ENCODE measurements around the gene AMH. TPM values are rescaled to one million over a fixed set of nuclear protein-coding genes. Genes with fewer than 3 reads are reported as not detected.

The AMH gene
- polyA plus RNA-seq, 1 donor (not counting 4 experiments of a cell fraction or from before 2014, with no cell fraction given), result 0.07 TPM

DNA sequence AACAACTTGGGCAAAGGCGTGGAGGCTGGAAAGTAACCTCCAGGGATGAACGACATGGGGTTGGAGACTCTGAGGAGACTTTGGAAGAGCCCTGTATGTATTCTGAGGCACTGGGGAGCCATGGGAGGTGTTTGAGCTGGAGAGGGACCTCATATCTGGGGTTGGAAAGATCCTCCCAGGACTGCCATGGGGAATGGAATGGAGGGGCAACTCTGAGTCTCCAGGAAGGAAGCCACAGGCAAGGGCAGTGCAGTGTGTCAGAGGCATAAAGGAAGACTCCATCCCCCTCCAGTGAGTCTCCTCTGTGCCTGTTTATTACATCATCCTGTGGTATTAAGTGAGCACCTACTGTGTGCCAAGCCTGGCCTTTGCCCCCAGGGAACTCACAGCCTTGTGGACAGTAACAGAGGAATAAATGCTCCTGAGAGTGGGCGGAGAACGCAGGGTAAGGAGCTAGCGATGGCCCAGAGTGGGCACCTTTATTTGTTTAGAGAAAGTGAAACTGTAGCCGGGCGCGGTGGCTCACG is 25.1 kb downstream of the AMH start:
- H3K4me2 ChIP-seq (ENCODE audit: control insufficient read depth, extremely low read depth, insufficient read depth, low read depth, low read length), result no peak overlapping the region
- dilution Hi-C loops (cut with MboI; ENCODE audit: extremely low pct_ligation_motif_present, low sequenced_read_pairs), result no loop called here
- TF ChIP-seq, protein P1, sequence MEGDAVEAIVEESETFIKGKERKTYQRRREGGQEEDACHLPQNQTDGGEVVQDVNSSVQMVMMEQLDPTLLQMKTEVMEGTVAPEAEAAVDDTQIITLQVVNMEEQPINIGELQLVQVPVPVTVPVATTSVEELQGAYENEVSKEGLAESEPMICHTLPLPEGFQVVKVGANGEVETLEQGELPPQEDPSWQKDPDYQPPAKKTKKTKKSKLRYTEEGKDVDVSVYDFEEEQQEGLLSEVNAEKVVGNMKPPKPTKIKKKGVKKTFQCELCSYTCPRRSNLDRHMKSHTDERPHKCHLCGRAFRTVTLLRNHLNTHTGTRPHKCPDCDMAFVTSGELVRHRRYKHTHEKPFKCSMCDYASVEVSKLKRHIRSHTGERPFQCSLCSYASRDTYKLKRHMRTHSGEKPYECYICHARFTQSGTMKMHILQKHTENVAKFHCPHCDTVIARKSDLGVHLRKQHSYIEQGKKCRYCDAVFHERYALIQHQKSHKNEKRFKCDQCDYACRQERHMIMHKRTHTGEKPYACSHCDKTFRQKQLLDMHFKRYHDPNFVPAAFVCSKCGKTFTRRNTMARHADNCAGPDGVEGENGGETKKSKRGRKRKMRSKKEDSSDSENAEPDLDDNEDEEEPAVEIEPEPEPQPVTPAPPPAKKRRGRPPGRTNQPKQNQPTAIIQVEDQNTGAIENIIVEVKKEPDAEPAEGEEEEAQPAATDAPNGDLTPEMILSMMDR (optimal IDR thresholded peaks at IDR 0.05 in 1 of 3, IDR thresholded peaks at IDR 0.05 in 1 of 3, conservative IDR thresholded peaks at IDR 0.05 in 1 of 3; ENCODE audit: extremely low read depth in 1 of 3, insufficient read depth in 2 of 3, low read length in 3 of 3), result no peak
- TF ChIP-seq EZH2 (IDR thresholded peaks at IDR 0.05; ENCODE audit: low read length), result no peak
- H3K9ac ChIP-seq (ENCODE audit: control insufficient read depth, extremely low read depth, insufficient read depth, low read length), result no peak overlapping the region
- H3K9me1 ChIP-seq (ENCODE audit: control insufficient read depth, extremely low read depth, insufficient read depth, low read length), result no peaks in the 10 kb centered on the region
- FAIRE-seq, result no peak
- H3K36me3 ChIP-seq (ENCODE audit: control insufficient read depth in 2 of 2, extremely low read depth in 1 of 2, insufficient read depth in 2 of 2, low read length in 2 of 2), result peaks cover 13 to 16% of the 10 kb centered on the region in 2 experiments
- H4K20me1 ChIP-seq (ENCODE audit: control insufficient read depth, extremely low read depth, insufficient read depth, low read length), result peaks cover 33% of the 10 kb centered on the region
- no peak overlapping the region for H3K27ac ChIP-seq (ENCODE audit: control insufficient read depth, insufficient read depth, low read length)
- no peak overlapping the region for H2AFZ ChIP-seq (ENCODE audit: control insufficient read depth, low read length)
- DNase-seq (ENCODE audit: low read depth, low spot score), result no peak
- H3K27me3 ChIP-seq (ENCODE audit: control insufficient read depth, extremely low read depth, insufficient read depth, low read length), result no peaks in the 10 kb centered on the region
- peaks cover 15% of the 10 kb centered on the region for H3K4me1 ChIP-seq (ENCODE audit: control insufficient read depth, extremely low read depth, insufficient read depth, low read length)
- no peaks in the 10 kb centered on the region for H3K9me3 ChIP-seq (ENCODE audit: control insufficient read depth, low read depth, low read length)
- H3K4me3 ChIP-seq (ENCODE audit: control insufficient read depth in 2 of 3, extremely low read depth in 1 of 3, insufficient read depth in 2 of 3, low read depth in 1 of 3, low read length in 3 of 3), result no peak overlapping the region
- H3K79me2 ChIP-seq (ENCODE audit: control insufficient read depth, insufficient read depth, low read length), result peaks cover 44% of the 10 kb centered on the region

DNA sequence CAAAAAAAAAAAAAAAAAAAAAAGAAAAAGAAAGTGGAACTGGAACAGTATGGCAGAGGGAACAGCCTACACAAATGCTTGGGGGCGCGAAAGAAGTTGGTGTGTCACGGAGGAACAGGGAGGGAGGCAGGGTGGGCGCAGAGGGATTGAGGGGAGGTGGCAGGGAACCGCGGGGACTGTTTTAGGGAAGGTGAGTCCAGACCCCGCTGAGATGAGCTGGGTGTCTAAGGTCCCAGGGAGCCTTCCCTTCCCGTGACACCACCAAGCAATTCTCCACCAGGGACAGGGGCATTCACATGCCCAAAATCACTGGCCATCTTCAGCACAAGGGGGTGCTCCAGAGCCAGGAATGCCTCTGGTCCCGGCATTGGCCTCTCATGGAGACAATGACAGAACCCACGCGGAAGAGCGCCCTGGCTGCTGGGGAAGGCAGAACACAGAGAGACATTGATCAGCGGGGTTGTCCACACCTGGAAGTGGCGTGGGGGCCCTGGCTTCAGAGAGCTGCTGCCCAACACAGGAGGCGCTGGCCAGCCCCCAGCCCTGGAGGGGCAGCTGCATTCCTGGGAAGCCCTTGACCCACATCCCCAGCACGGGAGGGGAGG is 25.9 kb downstream of the AMH start:
- H3K27ac ChIP-seq (ENCODE audit: control insufficient read depth, insufficient read depth, low read length), result no peak overlapping the region
- dilution Hi-C loops (cut with MboI; ENCODE audit: extremely low pct_ligation_motif_present, low sequenced_read_pairs), result no loop called here

More for the DNA sequence above, 25.9 kb downstream of the AMH start:
- FAIRE-seq (no peak), DNase-seq (ENCODE audit: low read depth, low spot score) (no peak)
- Histone ChIP-seq H4K20me1 (ENCODE audit: control insufficient read depth, extremely low read depth, insufficient read depth, low read length) (peaks cover 27% of the 10 kb centered on the region), H3K79me2 (ENCODE audit: control insufficient read depth, insufficient read depth, low read length) (peaks cover 37% of the 10 kb centered on the region), H3K27me3 (ENCODE audit: control insufficient read depth, extremely low read depth, insufficient read depth, low read length) (no peaks in the 10 kb centered on the region), H3K9ac (ENCODE audit: control insufficient read depth, extremely low read depth, insufficient read depth, low read length) (no peak overlapping the region), H3K4me3 (ENCODE audit: control insufficient read depth in 2 of 3, extremely low read depth in 1 of 3, insufficient read depth in 2 of 3, low read depth in 1 of 3, low read length in 3 of 3) (no peak overlapping the region), H3K9me3 (ENCODE audit: control insufficient read depth, low read depth, low read length) (no peaks in the 10 kb centered on the region), H2AFZ (ENCODE audit: control insufficient read depth, low read length) (no peak overlapping the region), H3K4me1 (ENCODE audit: control insufficient read depth, extremely low read depth, insufficient read depth, low read length) (peaks cover 15% of the 10 kb centered on the region), H3K4me2 (ENCODE audit: control insufficient read depth, extremely low read depth, insufficient read depth, low read depth, low read length) (no peak overlapping the region), H3K9me1 (ENCODE audit: control insufficient read depth, extremely low read depth, insufficient read depth, low read length) (no peaks in the 10 kb centered on the region), H3K36me3 (ENCODE audit: control insufficient read depth in 2 of 2, extremely low read depth in 1 of 2, insufficient read depth in 2 of 2, low read length in 2 of 2) (peaks cover 13 to 16% of the 10 kb centered on the region in 2 experiments)
- TF ChIP-seq, protein P1 (optimal IDR thresholded peaks at IDR 0.05 in 1 of 3, IDR thresholded peaks at IDR 0.05 in 1 of 3, conservative IDR thresholded peaks at IDR 0.05 in 1 of 3; ENCODE audit: extremely low read depth in 1 of 3, insufficient read depth in 2 of 3, low read length in 3 of 3), result peak; percentile 67 to 78 (median 73)
- TF ChIP-seq EZH2 (IDR thresholded peaks at IDR 0.05; ENCODE audit: low read length), result no peak

All from keratinocyte (primary cell).